Calu3 (cell line): ENCODE results near the gene ANKS1B. TPM values are rescaled to one million over a fixed set of nuclear protein-coding genes. Genes with fewer than 3 reads are reported as not detected.

ENCODE experiments used
- BruUV-seq: library from RNA; stranded (reverse); fragments of 400-500 nt; replicated peaks from 2 replicates; lab custom pipeline; 2021; lab: Mats Ljungman, UMichigan
- CTCF ChIA-PET: fragments of 300-600 bp; sonication (Branson Sonifier 250); formaldehyde crosslinking; loops from one replicate; lab custom pipeline; 2022; ENCODE audit warnings: antibody characterized with exemption; lab: Charles Lee
- DNase-seq: peaks from one replicate; pipeline ENCODE4 v3.0.0; 2022
- H3K27ac Mint-ChIP-seq: one replicate; pipeline ENCODE4 v1.8.0; 2022; ENCODE audit warnings: mixed read lengths; ENCODE audit not compliant: unreplicated experiment
- H3K27me3 Mint-ChIP-seq: one replicate; pipeline ENCODE4 v1.8.0; 2022; ENCODE audit warnings: mixed read lengths; ENCODE audit not compliant: unreplicated experiment
- H3K36me3 Mint-ChIP-seq: one replicate; pipeline ENCODE4 v1.8.0; 2022; ENCODE audit warnings: mild to moderate bottlenecking, moderate library complexity, mixed read lengths; ENCODE audit not compliant: insufficient read depth, unreplicated experiment
- H3K4me1 Mint-ChIP-seq: one replicate; pipeline ENCODE4 v1.8.0; 2022; ENCODE audit warnings: mild to moderate bottlenecking, low read depth, mixed read lengths; ENCODE audit not compliant: unreplicated experiment
- H3K4me3 Mint-ChIP-seq: one replicate; pipeline ENCODE4 v1.8.0; 2022; ENCODE audit warnings: mild to moderate bottlenecking, low read depth, moderate library complexity, mixed read lengths; ENCODE audit not compliant: unreplicated experiment
- H3K9me3 Mint-ChIP-seq: one replicate; pipeline ENCODE4 v1.8.0; 2022; ENCODE audit warnings: low read depth, mixed read lengths; ENCODE audit not compliant: unreplicated experiment
- CTCF ChIP-seq: fragments of 200-600 bp; IDR thresholded peaks from one replicate; pipeline ENCODE4 v1.8.0; 2022; ENCODE audit warnings: antibody characterized with exemption; ENCODE audit not compliant: unreplicated experiment
- intact Hi-C: fragments of 100-400 bp; cut with micrococcal nuclease; formaldehyde crosslinking; loops from one replicate; pipeline ENCODE4 v1.10.0; 2022; ENCODE audit not compliant: unreplicated experiment
- total RNA-seq: library from RNA; stranded (reverse); gene quantifications from 2 replicates; pipeline ENCODE4 v1.2.3, GENCODE V29; 2022

The ANKS1B gene
- total RNA-seq, 1 experiment from 2014 or later: 1.7 TPM

GRCh38 chr12:99142651-99143050 is 842.1 kb downstream of the ANKS1B start:
- Mint-ChIP-seq H3K27me3 (peaks cover 15% of the 10 kb centered on the region), H3K4me3 (no peak overlapping the region), H3K27ac (no peak overlapping the region), H3K36me3 (no peaks in the 10 kb centered on the region), H3K9me3 (peaks cover 18% of the 10 kb centered on the region), H3K4me1 (no peaks in the 10 kb centered on the region)
- intact Hi-C loops: no loop called here
- TF ChIP-seq CTCF: no peak
- no peak for DNase-seq
- BruUV-seq: no TSS peak
- CTCF ChIA-PET: no interaction called here

GRCh38 chr12:99140017-99140720 is 844.6 kb downstream of the ANKS1B start:
- Mint-ChIP-seq H3K36me3 (no peaks in the 10 kb centered on the region), H3K4me1 (no peaks in the 10 kb centered on the region), H3K4me3 (no peak overlapping the region), H3K27me3 (peaks cover 15% of the 10 kb centered on the region), H3K9me3 (peaks cover 17% of the 10 kb centered on the region), H3K27ac (no peak overlapping the region)
- TF ChIP-seq CTCF: no peak
- intact Hi-C loops: no loop called here
- CTCF ChIA-PET: no interaction called here
- no peak for DNase-seq
- BruUV-seq: no TSS peak

GRCh38 chr12:99138393-99138792 is 846.3 kb downstream of the ANKS1B start:
- intact Hi-C loops: no loop called here
- Mint-ChIP-seq H3K4me3 (no peak overlapping the region), H3K4me1 (no peaks in the 10 kb centered on the region), H3K9me3 (peaks cover 15% of the 10 kb centered on the region), H3K36me3 (no peaks in the 10 kb centered on the region), H3K27ac (no peak overlapping the region), H3K27me3 (peaks cover 15% of the 10 kb centered on the region)
- TF ChIP-seq CTCF: no peak
- BruUV-seq: no TSS peak
- CTCF ChIA-PET: no interaction called here
- no peak for DNase-seq

GRCh38 chr12:99137124-99137855 is 847.4 kb downstream of the ANKS1B start:
- H3K36me3 Mint-ChIP-seq: no peaks in the 10 kb centered on the region
- H3K27me3 Mint-ChIP-seq: peaks cover 15% of the 10 kb centered on the region
- no peaks in the 10 kb centered on the region for H3K4me1 Mint-ChIP-seq
- TF ChIP-seq CTCF: no peak
- BruUV-seq: no TSS peak
- peaks cover 15% of the 10 kb centered on the region for H3K9me3 Mint-ChIP-seq
- H3K4me3 Mint-ChIP-seq: no peak overlapping the region
- no peak overlapping the region for H3K27ac Mint-ChIP-seq
- intact Hi-C loops: no loop called here
- DNase-seq: no peak
- CTCF ChIA-PET: no interaction called here
